ENCODE measurements around the gene NPEPPS.

The NPEPPS gene

DNA sequence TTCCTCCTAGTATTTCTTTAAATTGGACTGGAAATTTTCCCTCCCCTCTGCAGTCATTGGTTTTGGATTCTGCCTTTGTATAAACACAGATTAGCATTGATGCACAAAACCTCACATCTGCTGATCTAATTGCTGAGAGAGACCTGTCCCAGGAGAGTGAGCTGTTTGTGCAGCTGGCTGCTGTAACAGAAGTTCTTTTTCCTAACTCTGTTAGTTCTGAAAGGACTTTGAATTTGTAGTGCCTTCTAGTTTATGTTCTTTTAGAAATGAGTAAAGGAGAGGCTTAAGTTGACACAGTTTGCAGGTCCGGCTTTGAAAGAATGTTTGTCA is 73.7 kb downstream of the NPEPPS start:
- DNase-seq (ENCODE audit: low read depth in 2 of 2), result peak; percentile 45 to 82
- H3K4me3 ChIP-seq (replicated peaks in 1 of 2; ENCODE audit: low read depth in 2 of 2, low read length in 2 of 2), result no peak overlapping the region

DNA sequence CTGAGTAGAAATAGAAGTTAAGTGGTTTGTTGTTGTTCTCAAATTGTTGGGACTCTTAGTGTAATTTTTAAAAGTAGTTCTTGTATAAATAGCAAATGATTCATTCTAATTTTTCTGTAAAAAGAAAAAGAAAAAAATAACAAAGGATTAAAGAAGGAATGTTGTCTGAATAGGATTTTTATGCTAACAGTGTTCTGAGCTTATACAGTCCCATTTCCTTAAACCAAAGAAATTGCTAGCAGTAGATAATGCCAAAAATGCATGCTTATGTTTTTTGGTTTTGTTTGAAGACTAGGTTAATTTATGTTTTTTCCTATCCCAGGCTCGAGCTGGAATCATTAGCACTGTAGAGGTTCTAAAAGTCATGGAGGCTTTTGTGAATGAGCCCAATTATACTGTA is 74.1 kb downstream of the NPEPPS start:
- no peak for DNase-seq (ENCODE audit: low read depth in 2 of 2)
- TF ChIP-seq, protein P1, sequence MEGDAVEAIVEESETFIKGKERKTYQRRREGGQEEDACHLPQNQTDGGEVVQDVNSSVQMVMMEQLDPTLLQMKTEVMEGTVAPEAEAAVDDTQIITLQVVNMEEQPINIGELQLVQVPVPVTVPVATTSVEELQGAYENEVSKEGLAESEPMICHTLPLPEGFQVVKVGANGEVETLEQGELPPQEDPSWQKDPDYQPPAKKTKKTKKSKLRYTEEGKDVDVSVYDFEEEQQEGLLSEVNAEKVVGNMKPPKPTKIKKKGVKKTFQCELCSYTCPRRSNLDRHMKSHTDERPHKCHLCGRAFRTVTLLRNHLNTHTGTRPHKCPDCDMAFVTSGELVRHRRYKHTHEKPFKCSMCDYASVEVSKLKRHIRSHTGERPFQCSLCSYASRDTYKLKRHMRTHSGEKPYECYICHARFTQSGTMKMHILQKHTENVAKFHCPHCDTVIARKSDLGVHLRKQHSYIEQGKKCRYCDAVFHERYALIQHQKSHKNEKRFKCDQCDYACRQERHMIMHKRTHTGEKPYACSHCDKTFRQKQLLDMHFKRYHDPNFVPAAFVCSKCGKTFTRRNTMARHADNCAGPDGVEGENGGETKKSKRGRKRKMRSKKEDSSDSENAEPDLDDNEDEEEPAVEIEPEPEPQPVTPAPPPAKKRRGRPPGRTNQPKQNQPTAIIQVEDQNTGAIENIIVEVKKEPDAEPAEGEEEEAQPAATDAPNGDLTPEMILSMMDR (IDR thresholded peaks at IDR 0.05; ENCODE audit: low read depth, low read length), result no peak
- no peak overlapping the region for H3K4me3 ChIP-seq (replicated peaks in 1 of 2; ENCODE audit: low read depth in 2 of 2, low read length in 2 of 2)

More for the DNA sequence above, 73.7 kb downstream of the NPEPPS start:
- TF ChIP-seq, protein P1 (IDR thresholded peaks at IDR 0.05; ENCODE audit: low read depth, low read length), result no peak

DNA sequence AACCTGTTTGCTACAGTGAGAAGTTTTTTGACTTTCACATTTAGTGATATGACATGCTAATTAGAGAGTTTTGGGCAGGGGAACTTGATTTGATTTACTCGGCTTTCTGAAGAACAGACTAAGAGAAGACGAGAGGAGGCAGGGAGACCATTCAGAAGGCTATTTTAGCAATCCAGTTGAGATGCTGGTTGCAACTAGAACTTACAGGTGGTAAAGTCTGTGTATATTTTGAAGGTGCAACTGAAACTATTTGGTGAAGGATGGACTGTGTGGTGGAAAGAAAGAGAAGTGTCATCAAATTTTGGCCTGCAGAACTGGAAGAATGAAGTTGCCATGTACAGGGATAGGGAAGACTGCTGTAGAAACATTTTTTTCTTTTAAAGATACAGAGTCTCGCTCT is 76.6 kb downstream of the NPEPPS start:
- DNase-seq (ENCODE audit: low read depth in 2 of 2), result no peak
- no peak overlapping the region for H3K4me3 ChIP-seq (replicated peaks in 1 of 2; ENCODE audit: low read depth in 2 of 2, low read length in 2 of 2)
- TF ChIP-seq, protein P1 (IDR thresholded peaks at IDR 0.05; ENCODE audit: low read depth, low read length), result no peak

DNA sequence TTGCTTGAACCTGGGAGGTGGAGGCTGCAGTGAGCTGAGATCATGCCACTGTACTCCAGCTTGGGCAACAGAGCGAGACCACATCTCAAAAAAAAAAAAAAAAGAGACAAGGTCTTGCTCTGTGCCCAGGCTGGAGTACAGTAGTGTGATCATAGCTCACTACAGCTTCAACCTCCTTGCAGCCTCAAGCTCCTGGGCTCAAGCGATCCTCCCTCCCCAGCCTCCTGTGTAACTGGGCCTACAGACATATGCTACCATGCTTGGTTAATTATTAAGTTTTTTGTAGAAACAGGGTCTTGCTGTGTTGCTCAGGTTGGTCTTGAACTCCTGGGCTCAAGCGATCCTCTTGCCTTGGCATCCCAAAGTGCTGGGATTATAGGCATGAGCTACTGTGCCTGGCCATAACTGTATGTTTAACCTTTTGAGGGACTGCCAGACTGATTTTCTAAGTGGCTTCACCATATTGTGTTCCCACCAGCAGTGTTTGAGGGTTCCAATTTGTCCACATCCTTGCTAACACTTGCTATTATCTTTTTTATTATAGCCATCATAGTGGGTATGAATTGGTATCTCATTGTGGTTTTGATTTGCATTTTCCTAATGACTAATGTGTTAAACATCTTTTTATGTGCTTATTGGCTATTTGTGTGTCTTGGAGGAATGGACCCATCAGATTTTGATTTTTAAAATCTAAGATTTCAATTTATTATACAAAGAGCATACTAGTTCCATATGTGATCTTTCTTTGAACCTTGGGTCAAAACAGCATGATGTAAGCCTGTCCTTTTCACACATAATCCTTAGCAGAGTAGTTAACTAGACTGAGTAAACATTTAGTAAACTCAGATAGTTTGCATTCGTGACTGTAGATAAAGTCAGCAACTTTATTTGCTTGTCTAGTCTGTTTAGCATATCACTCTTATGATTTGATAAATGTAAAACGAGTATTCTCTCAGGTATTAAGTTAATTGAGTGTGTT is 80.8 kb downstream of the NPEPPS start:
- peak in 1 of 2 donors; percentile 9 for DNase-seq (ENCODE audit: low read depth in 2 of 2)
- H3K4me3 ChIP-seq (replicated peaks in 1 of 2; ENCODE audit: low read depth in 2 of 2, low read length in 2 of 2), result no peak overlapping the region
- TF ChIP-seq, protein P1 (IDR thresholded peaks at IDR 0.05; ENCODE audit: low read depth, low read length), result no peak

DNA sequence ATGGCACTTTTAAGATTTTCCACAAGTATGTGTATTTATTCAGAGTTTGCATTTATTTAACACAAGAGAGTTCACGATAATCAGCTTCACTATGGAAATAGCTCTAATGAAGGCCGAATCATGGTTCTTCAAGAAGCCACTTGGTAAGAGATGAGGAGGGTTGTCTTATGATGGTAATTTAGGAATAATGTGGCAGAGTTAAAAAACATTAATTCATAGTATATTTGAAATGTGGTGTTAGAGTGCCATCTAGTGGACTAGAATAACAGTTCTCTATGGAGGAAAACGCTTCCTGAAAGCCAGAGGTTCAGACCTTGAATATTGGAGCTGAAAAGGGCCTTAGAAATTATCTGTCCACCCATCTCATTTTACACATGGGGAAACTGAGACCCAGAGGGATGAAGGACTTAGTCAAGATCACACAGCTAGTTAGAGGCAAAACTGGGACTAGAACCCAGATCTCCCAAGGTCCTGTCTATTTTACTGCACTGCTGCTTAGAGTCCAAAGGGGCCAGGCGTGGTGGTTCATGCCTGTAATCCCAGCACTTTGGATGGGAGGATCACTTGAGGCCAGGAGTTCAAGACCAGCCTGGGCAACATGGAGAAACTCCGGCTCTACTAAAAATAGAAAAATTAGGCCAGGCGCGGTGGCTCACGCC is 85.0 kb downstream of the NPEPPS start:
- no peak overlapping the region for H3K4me3 ChIP-seq (replicated peaks in 1 of 2; ENCODE audit: low read depth in 2 of 2, low read length in 2 of 2)
- peak; percentile 69 to 77 for DNase-seq (ENCODE audit: low read depth in 2 of 2)
- TF ChIP-seq, protein P1 (IDR thresholded peaks at IDR 0.05; ENCODE audit: low read depth, low read length), result peak; percentile 45

DNA sequence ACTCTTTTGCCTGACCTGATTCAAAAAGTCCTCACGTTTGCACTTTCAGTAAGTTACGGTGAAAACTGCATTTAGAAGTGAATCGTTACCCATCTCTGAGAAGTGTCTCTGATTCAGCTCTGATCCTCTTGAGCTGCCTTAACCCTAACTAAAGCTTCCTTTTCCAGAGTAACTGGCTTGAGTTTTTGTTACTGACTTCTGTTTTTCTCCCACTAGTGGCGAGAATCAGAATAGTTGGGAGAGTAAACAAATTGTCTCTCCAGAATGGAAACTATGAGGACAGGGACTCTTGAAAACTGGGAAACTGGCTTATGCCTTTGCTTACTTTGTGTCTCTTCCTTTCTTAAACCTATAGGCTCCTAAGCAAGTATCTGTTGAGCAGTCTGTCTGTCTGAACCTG is 87.5 kb downstream of the NPEPPS start:
- TF ChIP-seq, protein P1 (IDR thresholded peaks at IDR 0.05; ENCODE audit: low read depth, low read length), result peak; percentile 23
- H3K4me3 ChIP-seq (replicated peaks in 1 of 2; ENCODE audit: low read depth in 2 of 2, low read length in 2 of 2), result no peak overlapping the region
- peak; percentile 18 to 22 for DNase-seq (ENCODE audit: low read depth in 2 of 2)

All from cardiac fibroblast (primary cell).